Adipose tissue (tissue), 3 donors: Measurements from ENCODE around the gene ZFC3H1. TPM values are rescaled to one million over a fixed set of nuclear protein-coding genes. Genes with fewer than 3 reads are reported as not detected.

Source experiments
- polyA plus RNA-seq, 3 donors: library from polyadenylated mRNA; stranded (reverse); fragments of 200-250 nt; gene quantifications; one replicate each; pipeline ENCODE4 v1.2.3, GENCODE V29; 2013
- donor health status: healthy with polysubstance abuse.
- donor health status: Bipolar disorder and iron deficiency.
- donor health status: healthy.

The ZFC3H1 gene
- polyA plus RNA-seq, 3 donors: 9.0 to 15.9 (median 9.0) TPM

Other genes with a start within 250 kb of the ZFC3H1 start
- under 1 TPM in 2 of 3 donors, not detected in 1; 0.03 to 0.16 TPM for gene LGR5, start 224.1 kb downstream of the ZFC3H1 start, polyA plus RNA-seq
- gene THAP2, start 453 bp upstream of the ZFC3H1 start, polyA plus RNA-seq: 10 to 100 TPM in 1 of 3 donors, 1 to 10 TPM in 2; 1.6 to 20.6 (median 6.2) TPM
- gene TMEM19, start 22.2 kb upstream of the ZFC3H1 start, polyA plus RNA-seq: 10 to 100 TPM in 1 of 3 donors, 1 to 10 TPM in 2; 5.8 to 11.0 (median 8.0) TPM
- 10 to 100 TPM in 2 of 3 donors, 1 to 10 TPM in 1; 8.6 to 40.5 (median 29.9) TPM for gene RAB21, start 91.0 kb upstream of the ZFC3H1 start, polyA plus RNA-seq
- 10 to 100 TPM; 23.7 to 32.3 (median 26.2) TPM for gene TBC1D15, start 175.9 kb upstream of the ZFC3H1 start, polyA plus RNA-seq